Activated CD8-positive, alpha-beta T cell treated with anti-CD3 and anti-CD28 coated beads for 36 hours (primary cell): ENCODE measurements around the gene AASDH. TPM values are rescaled to one million over a fixed set of nuclear protein-coding genes. Genes with fewer than 3 reads are reported as not detected.

Experiments used
- ATAC-seq: fragments of 200-7000 bp; cut with Tn5 transposase; one replicate; pipeline ENCODE4 v1.10.0; 2021; ENCODE audit warnings: mild to moderate bottlenecking, moderate library complexity
- CTCF ChIA-PET: fragments of 350-600 bp; sonication (Branson Sonifier 250); formaldehyde crosslinking; loops from one replicate; lab custom pipeline; 2021; ENCODE audit warnings: antibody characterized with exemption; lab: Charles Lee
- POLR2A ChIA-PET: fragments of 350-600 bp; sonication (Branson Sonifier 250); formaldehyde crosslinking; loops from one replicate; lab custom pipeline; 2021; ENCODE audit warnings: antibody characterized with exemption; lab: Charles Lee
- DNase-seq: peaks from one replicate; pipeline ENCODE4 v3.0.0-alpha.2; 2020
- H3K27ac Mint-ChIP-seq: one replicate; pipeline ENCODE4 v1.8.0; 2021; ENCODE audit warnings: mild to moderate bottlenecking, mixed read lengths
- H3K27me3 Mint-ChIP-seq: one replicate; pipeline ENCODE4 v1.8.0; 2021; ENCODE audit warnings: mixed read lengths
- H3K36me3 Mint-ChIP-seq: one replicate; pipeline ENCODE4 v1.8.0; 2021; ENCODE audit warnings: low read depth, mixed read lengths
- H3K4me1 Mint-ChIP-seq: one replicate; pipeline ENCODE4 v1.8.0; 2021; ENCODE audit warnings: low read depth, mixed read lengths
- H3K4me3 Mint-ChIP-seq: one replicate; pipeline ENCODE4 v1.8.0; 2021; ENCODE audit warnings: mild to moderate bottlenecking, moderate library complexity, mixed read lengths
- H3K9me3 Mint-ChIP-seq: one replicate; pipeline ENCODE4 v1.8.0; 2021; ENCODE audit warnings: mixed read lengths
- CTCF ChIP-seq: fragments of 200-600 bp; IDR thresholded peaks from one replicate; pipeline ENCODE4 v1.8.0; 2022; ENCODE audit warnings: antibody characterized with exemption, mild to moderate bottlenecking
- intact Hi-C: fragments of 100-400 bp; cut with micrococcal nuclease; formaldehyde crosslinking; loops from one replicate; pipeline ENCODE4 v1.10.0; 2022
- total RNA-seq, 2 experiments: library from RNA; stranded (reverse); gene quantifications; one replicate each; pipeline ENCODE4 v1.2.3, GENCODE V29; 2021

Gene AASDH
- total RNA-seq, 2 experiments from 2014 or later, result 14.5 to 14.7 TPM

- TF ChIP-seq CTCF, result no peak
- Mint-ChIP-seq H3K27ac (no peak overlapping the region), H3K4me1 (peaks cover 46% of the 10 kb centered on the region), H3K9me3 (no peaks in the 10 kb centered on the region), H3K27me3 (no peaks in the 10 kb centered on the region), H3K4me3 (peak overlapping the region; percentile 89), H3K36me3 (peaks cover 31% of the 10 kb centered on the region)
- CTCF ChIA-PET, result interaction anchor here (5.6 kb wide), 1 partner anchor 9 kb away, joined by 40 read pairs; no protein-coding TSS in a partner anchor
- POLR2A ChIA-PET, result interaction anchor here (0.7 to 5.3 kb wide), 4 partner anchors 10 to 49 kb away, joined by 3 to 51 read pairs (median 4); partner anchors contain the start of gene AASDH
- ATAC-seq (no peak), DNase-seq (no peak)
- intact Hi-C loops, result no loop called here
Observed at GRCh38 chr4:56433280-56433679, 46.0 kb upstream of the AASDH start.

GRCh38 chr4:56430203-56430602, 42.9 kb upstream of the AASDH start:
- TF ChIP-seq CTCF, result no peak
- Mint-ChIP-seq H3K27me3 (no peaks in the 10 kb centered on the region), H3K4me3 (no peak overlapping the region), H3K27ac (no peak overlapping the region), H3K36me3 (peaks cover 25% of the 10 kb centered on the region), H3K4me1 (peaks cover 58% of the 10 kb centered on the region), H3K9me3 (no peaks in the 10 kb centered on the region)
- no peak for DNase-seq
- no peak for ATAC-seq
- POLR2A ChIA-PET, result no interaction called here
- intact Hi-C loops, result no loop called here
- CTCF ChIA-PET, result no interaction called here

GRCh38 chr4:56427179-56427578, 39.9 kb upstream of the AASDH start:
- no peak overlapping the region for H3K4me3 Mint-ChIP-seq
- H3K9me3 Mint-ChIP-seq, result no peaks in the 10 kb centered on the region
- ATAC-seq (no peak), DNase-seq (no peak)
- POLR2A ChIA-PET, result no interaction called here
- TF ChIP-seq CTCF, result no peak
- H3K27ac Mint-ChIP-seq, result no peak overlapping the region
- intact Hi-C loops, result no loop called here
- H3K36me3 Mint-ChIP-seq, result peaks cover 15% of the 10 kb centered on the region
- peaks cover 49% of the 10 kb centered on the region for H3K4me1 Mint-ChIP-seq
- CTCF ChIA-PET, result no interaction called here
- H3K27me3 Mint-ChIP-seq, result no peaks in the 10 kb centered on the region

- intact Hi-C loops, result no loop called here
- Mint-ChIP-seq H3K36me3 (peaks cover 14% of the 10 kb centered on the region), H3K27ac (no peak overlapping the region), H3K9me3 (no peaks in the 10 kb centered on the region), H3K4me1 (peaks cover 40% of the 10 kb centered on the region), H3K4me3 (no peak overlapping the region), H3K27me3 (no peaks in the 10 kb centered on the region)
- DNase-seq, result no peak
- POLR2A ChIA-PET, result interaction anchor here (1.8 kb wide), 1 partner anchor 9 kb away, joined by 6 read pairs; the partner anchor contains the start of genes PAICS and PPAT
- no peak for TF ChIP-seq CTCF
- no peak for ATAC-seq
- CTCF ChIA-PET, result interaction anchor here (1.0 to 4.7 kb wide), 8 partner anchors 9 to 410 kb away, joined by 3 to 40 read pairs (median 6); partner anchors contain the start of genes AASDH, PAICS, PPAT and SRP72
Observed at GRCh38 chr4:56426273-56426672, 39.0 kb upstream of the AASDH start.

- POLR2A ChIA-PET, result interaction anchor here (1.8 kb wide), 1 partner anchor 10 kb away, joined by 6 read pairs; the partner anchor contains the start of genes PAICS and PPAT
- ATAC-seq (no peak), DNase-seq (no peak)
- H3K4me1 Mint-ChIP-seq, result peaks cover 33% of the 10 kb centered on the region
- CTCF ChIA-PET, result interaction anchor here (0.6 to 4.7 kb wide), 17 partner anchors 9 to 516 kb away, joined by 3 to 40 read pairs (median 4); partner anchors contain the start of genes AASDH, PAICS, PPAT and SRP72
- no peak overlapping the region for H3K27ac Mint-ChIP-seq
- no peaks in the 10 kb centered on the region for H3K27me3 Mint-ChIP-seq
- peaks cover 13% of the 10 kb centered on the region for H3K36me3 Mint-ChIP-seq
- no peaks in the 10 kb centered on the region for H3K9me3 Mint-ChIP-seq
- TF ChIP-seq CTCF, result no peak
- H3K4me3 Mint-ChIP-seq, result no peak overlapping the region
- intact Hi-C loops, result no loop called here
Observed at GRCh38 chr4:56425518-56425917, 38.2 kb upstream of the AASDH start.
